Putamen (tissue), 1 donor: ENCODE measurements around the gene PKIB.
"Not testable (repeated sequence)": the region's sequence is repeated elsewhere in the genome, so short reads cannot be mapped to it uniquely, and the experiment has no call there.

Source experiments
- DNase-seq: peaks from one replicate; pipeline ENCODE4 v3.0.0-alpha.2; 2016; ENCODE audit warnings: low spot score

PKIB gene, protein sequence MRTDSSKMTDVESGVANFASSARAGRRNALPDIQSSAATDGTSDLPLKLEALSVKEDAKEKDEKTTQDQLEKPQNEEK

DNA sequence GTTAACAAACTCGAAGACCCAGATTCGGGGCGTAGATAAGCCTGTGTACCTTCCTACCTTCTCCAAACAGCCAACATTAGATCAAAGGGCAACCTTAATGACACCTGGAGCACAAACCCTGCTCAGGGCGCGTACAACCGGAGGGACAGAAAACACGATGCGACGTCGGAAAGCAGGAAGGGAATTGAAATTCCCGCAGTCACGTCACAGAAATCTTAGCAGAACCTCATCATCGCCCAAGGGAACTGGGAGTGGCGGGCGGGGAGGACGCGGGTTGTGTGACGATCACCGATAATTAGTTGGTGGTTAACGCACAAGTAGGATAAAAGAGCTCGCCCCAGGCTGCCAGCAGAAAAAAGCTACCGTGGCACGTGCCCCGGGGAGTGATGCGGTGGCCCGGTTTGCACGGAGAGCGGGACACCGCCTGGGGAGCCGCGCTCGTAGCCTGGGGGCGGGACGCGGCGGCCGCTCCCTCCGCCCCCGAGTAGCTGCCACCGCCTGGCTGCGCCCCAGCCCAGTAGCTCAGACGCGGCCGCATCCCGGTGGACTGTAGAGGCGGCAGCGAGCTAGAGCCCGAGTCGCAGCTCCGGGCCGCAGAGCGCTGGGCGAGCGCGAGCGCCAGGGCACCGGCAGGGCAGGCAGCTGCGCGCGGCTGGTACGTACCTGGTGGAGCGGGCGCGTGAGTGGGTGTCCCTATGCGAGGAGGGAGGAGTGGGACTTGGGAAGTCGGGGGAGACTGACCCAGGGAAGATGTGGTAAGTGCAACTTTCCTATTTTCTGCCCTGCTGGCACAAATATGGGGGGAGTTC is at the start of gene PKIB:
Gene PKIB (plus strand): TSS at position 525 of the 809 bp plus-strand sequence. CDS start 107,390 bp downstream, outside the sequence.
- DNase-seq: peak; percentile 42

DNA sequence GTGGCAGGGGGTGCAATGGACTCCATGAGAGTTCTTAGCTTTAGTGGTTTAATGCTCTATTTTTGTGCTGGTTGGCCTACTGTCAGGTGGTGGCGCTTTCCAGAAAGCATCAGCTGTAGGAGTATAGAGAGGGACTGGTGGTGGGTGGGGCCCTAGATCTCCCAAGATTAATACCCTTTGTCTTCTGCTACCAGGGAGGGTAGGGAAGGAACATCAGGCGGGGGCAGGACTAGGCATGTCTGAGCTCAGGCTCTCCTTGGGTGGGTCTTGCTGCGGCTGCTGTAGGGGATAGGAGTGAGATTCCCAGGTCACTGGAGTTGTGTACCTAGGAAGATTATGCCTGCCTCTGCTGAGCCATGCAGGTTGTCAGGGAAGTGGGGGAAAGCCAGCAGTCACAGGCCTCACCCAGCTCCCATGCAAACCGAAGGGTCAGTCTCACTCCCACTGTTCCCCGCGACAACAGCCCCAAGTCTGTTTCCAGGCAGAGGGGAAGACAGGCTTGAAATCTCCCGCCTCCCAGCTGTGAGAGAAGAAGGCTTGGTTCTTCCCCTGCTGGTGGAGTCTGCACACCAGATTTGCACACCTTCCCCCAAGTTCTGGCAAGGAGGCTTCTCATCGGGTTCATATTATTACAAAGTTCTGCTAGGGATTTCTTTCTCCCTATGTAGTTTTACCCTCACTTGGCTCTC is 46.7 kb upstream of the PKIB start:
- DNase-seq: no peak

DNA sequence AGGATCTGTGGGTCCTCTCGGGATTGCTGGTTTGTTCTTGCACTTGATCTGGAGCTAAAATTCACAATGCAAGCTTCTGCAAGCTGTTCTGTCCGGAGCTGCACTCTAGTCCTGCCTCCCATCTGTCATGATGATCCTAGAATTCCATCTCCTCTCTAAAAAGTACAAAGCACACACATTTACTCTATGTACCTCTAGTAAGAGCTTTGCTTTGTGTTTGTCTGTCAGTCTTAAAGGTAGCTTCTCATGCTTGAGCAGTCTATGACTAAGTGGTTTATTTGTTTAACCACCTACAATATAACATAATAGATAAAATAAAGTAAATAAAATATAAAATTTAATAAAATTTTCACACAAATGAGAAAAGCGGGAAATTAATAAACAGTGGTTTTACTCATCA is 46.0 kb upstream of the PKIB start:
- DNase-seq: no peak

DNA sequence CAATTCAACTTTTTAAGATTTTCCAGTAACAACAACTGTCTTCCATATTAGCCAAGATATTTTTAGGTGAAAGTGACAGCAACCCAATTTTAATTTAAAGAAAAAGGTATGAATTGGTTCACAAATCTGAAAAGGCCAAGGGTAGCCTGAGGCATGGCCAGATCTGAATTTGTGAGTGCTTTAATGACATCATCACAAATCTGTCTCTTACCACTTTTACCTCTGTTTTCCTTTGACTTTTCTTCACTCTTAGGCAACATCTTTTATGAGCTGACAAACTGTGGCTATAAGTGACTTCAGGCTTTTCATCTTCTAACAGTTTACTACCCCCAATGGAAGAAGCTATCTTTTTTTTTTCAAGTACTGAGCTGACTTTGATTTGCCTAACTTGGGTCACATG is 44.5 kb upstream of the PKIB start:
- DNase-seq: no peak

DNA sequence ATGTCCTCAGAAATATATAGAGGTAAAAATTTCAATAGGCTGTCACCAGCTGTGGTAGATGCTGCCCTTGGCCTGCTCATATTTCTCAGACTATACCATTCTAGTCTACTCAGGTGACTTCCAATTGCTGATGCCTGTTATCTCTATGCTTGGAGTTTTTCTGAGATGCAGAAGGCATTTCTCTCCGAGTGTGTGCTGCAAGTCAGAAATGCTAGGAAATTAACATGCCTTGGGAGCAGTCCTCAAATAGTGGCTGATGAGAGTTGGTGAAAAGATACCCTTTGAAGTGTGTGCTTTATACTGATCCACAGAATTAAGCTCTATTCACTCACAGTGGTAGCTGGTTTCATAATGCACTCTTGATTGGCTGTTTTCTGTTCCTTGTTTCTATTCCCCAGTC is 43.2 kb upstream of the PKIB start:
- DNase-seq: no peak

DNA sequence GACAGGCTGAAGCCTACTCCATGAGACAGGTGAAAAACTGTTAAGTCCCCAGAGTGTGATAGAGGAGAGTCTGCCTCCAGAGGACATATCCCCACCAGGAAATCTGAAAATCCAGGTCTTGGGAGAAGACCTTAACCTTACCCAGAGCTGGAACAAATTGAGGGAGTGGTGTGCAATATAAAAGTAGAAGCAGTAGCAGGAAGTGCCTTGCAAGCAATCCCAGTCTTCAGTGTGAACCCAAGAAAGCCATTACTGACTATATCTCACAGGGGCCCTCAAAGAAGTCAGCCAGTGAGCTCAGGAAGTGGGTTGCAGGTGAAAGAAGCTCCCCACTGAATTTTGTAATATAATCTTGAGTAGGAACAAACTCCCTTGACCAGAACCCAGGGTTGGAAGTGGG is 41.9 kb upstream of the PKIB start:
- no peak for DNase-seq

DNA sequence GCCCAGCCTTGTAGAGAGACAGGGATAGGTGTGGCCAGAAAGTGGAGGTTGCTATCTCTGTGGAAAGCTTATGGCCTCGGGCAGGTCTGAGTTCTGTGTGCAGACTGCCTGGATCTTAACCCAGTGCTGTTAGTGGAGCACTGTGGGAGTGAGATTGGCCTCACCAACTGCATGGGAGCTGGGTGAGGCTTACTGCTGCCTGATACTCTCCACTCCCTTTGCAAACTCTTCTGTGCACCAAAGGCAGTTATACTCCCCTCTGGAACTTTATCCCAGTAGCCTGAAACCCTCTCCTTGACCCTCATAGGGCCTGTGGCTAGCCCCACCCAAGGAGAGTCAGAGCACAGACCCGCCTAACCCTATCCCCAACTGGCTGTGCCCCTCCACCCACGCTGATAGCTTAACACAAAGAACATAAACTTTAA is 41.4 kb upstream of the PKIB start:
- DNase-seq: no peak

DNA sequence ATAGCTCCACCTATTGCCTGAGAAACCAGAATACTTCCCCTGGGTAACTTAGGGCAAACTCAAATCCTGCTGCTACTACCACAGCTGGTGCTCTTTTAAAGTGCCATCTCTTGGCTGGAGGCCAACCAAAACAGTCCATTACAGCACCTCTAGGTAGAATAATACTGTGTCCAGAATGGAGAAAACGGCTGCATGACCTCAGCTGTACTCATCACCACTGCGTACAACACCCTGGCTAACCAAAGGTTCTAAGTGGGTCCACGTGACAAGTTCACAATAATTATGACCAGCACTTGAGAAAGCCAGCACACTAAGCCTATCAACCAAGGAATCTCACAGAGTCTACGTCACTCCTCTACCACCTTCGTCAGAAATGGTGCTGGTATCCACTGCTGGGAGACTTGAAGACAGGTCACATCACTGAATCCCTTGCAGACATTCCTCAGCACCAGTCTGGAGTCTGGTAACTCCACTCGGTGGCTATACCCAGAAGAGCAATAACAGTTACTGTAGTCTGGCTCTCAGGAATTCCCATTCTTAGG is 40.9 kb upstream of the PKIB start:
- no peak for DNase-seq

DNA sequence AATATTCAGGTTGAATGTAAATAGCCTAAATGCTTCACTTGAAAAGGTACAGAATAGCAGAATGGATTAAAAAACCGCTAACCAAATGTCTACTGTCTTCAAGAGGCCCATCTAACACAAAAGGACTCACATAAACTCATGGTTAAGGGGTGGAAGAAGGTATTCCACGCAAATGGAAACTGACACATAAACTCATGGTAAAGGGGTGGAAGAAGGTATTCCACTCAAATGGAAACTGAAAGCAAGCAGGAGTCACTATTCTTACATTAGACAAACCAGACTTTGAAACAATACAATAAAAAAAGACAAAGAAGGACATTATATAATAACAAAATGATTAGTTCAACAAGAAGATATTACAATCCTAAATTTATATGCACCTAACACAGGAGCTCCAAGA is 38.3 kb upstream of the PKIB start:
- DNase-seq: no peak

DNA sequence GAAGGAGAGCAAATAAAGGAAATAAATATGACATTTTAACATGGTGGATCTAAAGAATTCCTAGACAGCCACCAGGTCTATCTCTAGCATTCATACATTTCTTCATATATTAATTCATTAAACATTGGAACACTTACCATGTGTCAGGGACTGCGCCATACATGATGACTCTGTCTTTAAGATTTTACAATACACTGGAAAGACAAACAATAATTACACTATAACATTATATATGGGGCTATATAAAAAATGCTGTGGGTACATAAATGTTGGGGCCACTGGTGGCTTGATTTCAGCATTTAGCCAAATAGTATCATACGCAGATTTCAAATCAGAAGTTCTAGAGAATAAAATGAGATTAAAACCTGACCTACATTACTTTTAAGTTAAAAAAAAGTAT is 33.3 kb upstream of the PKIB start:
- no peak for DNase-seq

DNA sequence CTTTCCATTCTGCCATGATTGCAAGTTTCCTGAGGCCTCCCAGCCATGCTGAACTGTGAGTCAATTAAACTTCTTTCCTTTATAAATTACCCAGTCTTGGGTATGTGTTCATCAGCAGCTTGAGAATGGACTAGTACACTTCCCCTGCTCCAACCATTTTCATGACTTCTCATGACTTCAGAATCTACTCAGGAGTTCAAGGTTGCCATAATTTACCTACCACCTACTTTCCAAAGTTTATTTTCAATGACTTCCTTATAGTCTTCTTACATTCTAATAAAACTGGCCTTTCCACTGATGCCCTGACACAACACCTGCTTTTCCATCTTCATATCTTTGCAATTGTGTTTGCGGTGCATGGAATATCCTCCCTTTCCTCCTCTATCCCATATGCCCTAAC is 31.2 kb upstream of the PKIB start:
- DNase-seq: no peak

DNA sequence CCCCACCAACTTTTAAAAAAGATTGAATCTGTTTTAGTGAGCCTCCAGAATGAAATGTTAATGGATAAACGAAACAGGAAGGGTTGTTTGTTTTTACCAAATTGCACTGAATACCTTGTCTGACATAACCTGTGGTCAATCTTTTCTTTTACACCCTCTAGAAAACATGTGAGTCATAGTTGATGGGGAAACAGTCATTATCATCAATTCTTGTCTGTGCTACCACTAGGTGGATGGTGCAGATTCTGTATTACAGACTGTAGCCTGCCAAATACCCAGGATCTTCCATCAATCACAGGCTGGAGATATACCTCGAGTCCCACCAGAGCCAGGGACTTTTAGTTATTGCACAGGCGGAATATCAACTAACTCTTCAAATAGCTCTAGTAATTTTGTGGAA is 29.5 kb upstream of the PKIB start:
- DNase-seq: no peak

DNA sequence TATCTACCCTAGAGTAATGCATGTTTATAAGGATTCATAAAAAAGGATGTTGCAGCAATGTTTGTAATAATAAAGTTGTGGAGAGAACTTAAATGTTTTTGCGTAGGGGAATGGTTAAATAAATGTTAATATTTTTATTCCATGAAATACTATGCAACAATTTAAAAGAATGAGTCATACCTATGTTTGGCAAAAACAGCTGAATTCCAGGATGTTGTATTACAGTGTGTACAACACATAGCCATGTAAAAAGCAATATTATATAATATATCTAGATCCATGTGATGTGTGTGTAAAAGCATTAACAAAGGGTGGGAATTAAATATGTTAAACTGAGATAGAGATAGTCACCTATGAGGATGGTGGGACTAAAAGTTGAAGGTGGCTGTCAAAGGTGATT is 21.1 kb upstream of the PKIB start:
- no peak for DNase-seq

DNA sequence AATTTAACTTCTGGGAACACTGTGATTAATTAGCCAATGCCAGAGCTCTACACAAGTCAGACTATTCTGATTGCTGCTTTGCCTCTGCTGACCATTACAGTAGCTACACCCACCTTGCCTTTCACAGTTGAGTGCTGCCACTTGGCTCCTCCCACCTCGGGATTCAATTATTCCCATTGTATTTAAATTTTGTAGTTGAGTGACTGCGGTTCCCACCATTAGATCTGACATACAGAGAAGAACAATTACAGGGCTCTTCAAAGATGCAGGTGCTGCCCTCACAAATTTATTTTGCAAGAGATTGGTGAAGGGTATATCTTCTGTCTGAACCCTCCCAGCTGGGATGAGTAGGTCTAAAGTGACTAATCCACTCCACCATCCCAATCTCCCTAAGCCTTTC is 11.9 kb upstream of the PKIB start:
- DNase-seq: not testable (repeated sequence)

DNA sequence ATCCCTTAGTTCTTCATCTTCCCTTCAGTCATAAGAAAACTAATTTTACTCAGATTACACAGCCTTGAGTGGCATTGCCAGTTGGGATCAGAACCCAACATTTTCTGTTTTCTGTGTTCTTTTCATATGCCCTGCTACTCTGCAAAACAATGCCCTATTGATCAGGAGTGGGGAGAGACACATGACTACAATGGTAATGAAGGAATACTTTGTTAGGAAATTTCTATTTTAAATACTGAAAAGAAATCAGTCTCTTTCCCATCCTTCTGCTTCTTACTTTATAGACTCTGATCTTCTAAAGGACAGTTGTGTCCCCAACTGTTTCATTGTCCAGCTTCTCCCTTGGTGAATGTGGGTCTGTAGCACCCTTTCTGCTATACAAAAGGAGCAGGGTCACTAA is 5.5 kb upstream of the PKIB start:
- peak; percentile 55 for DNase-seq

DNA sequence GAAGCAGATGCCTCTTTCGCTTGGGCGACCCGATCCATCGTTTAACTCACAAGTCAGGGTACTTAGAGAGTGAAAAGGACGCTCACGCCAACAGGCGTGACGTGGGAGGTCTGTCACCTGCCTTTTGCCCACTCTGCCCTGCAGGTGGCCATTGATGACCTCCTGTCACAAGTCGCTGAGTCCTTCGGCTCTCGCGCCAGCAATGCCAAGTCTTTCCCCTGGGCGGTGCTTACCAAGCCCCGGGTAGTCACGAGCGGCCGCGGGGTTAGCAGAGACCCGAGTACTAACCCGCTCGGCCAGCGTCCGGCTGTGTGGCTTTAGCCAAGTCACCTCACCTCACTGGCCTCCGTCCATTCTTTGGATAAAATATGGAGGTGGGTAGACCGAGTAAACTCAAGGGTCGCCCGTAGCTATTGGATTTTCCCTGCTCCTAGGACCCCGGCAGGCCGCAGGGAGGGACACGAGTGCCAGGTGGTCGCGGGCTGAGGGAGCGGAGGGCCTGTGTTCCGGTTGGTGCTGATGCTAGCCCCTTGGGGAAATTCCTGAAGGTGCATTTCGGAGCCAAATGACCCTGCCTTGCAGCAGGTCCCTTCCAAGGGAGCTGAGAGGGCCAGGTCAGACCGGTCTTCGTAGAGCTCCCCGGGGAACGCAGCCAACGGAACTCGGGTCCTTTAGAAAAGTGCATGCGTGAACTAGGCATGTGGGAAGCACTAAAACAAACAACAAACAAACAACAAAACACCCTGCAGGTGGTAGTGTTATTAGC is 668 bp downstream of the PKIB start:
- no peak for DNase-seq

DNA sequence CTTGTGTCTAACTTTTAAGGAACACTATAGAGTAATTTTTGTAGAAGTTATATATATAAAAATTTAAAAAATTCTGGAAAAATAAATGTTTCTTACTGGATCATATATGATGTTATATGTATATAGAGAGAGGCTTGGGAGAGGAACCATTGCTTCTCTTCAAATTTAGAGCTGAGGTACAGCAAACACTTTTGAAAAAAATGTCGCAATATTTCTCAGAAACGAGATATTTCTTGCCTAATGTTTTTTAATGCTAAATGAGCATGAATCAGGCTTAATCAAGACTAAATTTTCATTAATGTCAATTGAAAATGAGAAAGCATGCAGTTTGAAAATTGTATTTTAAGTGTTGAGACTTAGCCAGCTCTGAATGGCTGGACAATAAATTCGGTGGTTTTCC is 2.6 kb downstream of the PKIB start:
- no peak for DNase-seq

DNA sequence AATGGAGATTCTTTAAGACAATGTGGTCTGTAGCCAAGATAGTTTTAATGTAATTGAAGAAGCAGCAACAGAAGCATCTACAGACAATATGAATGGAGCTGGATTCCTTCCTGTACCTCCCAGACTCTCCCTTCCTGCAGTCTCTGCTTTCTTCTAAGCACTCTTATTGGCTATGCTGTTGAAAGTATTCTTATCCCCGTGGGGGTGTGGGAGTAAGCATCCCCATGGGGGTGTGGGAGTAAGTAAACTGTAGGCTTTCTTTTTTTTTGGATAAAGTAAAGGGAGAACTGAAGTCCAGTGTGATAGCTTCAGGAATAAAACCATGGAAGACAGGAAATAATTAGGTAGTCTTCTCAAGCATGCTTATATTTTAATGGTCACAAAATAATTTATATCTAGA is 4.1 kb downstream of the PKIB start:
- DNase-seq: no peak

DNA sequence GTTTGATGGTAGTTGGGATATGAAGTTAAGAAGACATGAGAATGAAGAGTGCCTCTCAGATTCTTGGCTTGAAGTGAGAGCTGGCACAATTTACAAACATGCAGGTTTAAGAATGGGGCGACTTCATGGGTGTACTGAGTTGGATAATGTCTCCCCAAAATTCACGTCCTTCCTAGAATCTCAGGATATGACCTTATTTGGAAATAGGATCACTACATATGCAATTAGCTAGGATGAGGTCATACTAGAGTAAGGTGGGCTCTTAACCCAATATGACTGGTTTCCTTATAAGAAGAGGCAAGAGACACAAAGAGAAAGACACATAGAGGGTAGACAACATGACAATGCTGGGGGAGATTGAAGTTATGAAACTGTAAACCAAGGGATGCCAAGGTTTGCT is 5.2 kb downstream of the PKIB start:
- no peak for DNase-seq

DNA sequence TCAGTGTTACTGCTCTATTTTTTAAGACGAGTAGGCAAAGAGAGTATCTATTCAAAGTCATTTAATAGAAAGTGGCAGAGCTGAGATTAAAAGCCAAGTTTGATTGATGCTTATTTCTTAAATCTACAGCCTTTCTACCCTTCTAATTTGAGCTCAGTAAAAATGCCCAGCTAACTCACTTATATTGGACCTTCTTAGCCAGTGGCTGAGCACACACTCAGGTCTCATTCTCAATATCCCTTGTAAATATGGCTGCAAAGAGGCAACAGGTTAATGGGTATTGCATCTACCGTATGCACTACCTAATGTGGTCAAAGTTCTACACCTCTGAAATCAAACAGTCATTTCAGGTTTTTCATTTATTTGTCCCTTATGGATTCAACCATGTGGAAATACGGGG is 6.7 kb downstream of the PKIB start:
- DNase-seq: no peak

DNA sequence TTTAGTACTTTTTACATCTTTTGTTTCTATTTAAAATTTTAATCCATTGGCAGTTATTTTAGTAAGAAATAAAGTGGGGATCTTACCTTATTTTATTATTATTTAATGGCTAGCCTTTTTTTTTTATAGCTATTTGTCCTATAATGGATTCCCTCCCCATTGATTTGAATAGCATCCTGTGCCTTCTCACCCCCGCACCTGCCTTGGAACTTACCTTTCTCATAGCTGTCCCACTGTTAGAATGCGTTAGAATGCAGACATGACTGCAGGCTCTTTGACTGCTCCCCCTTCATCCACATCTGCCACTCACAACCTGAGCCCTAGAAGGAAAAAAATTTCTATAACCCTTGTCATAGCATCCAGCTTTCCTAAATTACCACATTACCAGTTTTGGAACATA is 9.1 kb downstream of the PKIB start:
- no peak for DNase-seq

DNA sequence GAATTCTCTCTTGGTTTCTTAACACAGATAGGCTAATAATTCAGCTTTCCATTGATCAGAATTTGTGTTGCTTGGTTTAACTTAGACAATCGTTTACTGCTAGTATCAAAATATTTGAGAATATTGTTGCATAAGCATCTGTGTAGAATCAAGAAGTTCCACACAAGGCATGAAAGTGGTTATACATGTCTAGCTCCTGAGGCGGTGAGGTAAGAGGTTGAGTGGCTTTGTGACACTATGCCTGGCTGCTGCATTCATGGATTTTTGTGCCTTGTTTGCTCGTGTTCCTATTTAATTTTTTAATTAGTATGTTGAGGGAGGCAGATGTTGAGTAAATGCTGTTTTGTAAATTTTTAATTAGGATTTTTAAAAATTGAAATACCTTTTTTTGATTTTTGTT is 10.2 kb downstream of the PKIB start:
- no peak for DNase-seq

DNA sequence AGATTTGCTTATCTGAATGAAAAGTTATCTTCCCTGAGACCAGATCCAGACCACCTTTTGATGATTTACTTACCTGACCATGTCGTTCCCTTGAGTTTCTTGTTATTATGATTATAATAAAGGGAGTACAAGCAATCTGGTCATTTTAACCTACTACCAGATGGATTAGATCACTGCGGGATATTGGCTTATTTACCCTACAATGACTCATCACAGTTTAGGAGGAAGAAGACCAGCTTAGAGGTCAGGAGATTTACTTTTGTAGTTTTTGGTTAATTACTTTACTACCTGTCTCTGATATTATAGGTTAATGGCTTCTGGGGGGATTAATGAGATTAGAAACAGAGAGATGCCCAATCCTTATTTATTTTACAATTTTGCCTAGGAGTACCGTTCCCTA is 10.7 kb downstream of the PKIB start:
- no peak for DNase-seq
